Loucy (cell line): ENCODE measurements around the gene YIPF4.

Experiments
- CTCF ChIP-seq: fragments of 200-600 bp; sonication (generic); conservative IDR thresholded peaks from 2 replicates; pipeline ENCODE4 v1.5.1; 2014; ENCODE audit warnings: mild to moderate bottlenecking, antibody characterized with exemption, low read length
- EZH2phosphoT487 ChIP-seq: fragments of 200-600 bp; IDR thresholded peaks from 2 replicates; pipeline ENCODE4 v1.6.1; 2018; ENCODE audit warnings: antibody characterized with exemption, mild to moderate bottlenecking, moderate library complexity, borderline replicate concordance

GRCh38 chr2:32355976-32356680, 78.4 kb downstream of the YIPF4 start:
- TF ChIP-seq CTCF = no peak
- TF ChIP-seq EZH2phosphoT487 = no peak
